ENCODE measurements around the gene DGKH.

DGKH gene

GRCh38 chr13:42048342-42048683 is at the start of gene DGKH:
TSS of gene DGKH (plus strand) at chr13:42048648. CDS start at chr13:42048774, 126 bp downstream.
- no peak for DNase-seq (ENCODE audit: low read depth in 2 of 3, low spot score in 1 of 3)

GRCh38 chr13:42000846-42001245 is 47.6 kb upstream of the DGKH start:
- DNase-seq (ENCODE audit: low read depth in 2 of 3, low spot score in 1 of 3), result no peak

- DNase-seq (ENCODE audit: low read depth in 2 of 3, low spot score in 1 of 3), result no peak
These were observed 46.9 kb upstream of the DGKH start for GRCh38 chr13:42001580-42001979.

- DNase-seq (ENCODE audit: low read depth in 2 of 3, low spot score in 1 of 3), result no peak
These were observed 46.4 kb upstream of the DGKH start for GRCh38 chr13:42002066-42002465.

GRCh38 chr13:42007844-42008243 is 40.6 kb upstream of the DGKH start:
- DNase-seq (ENCODE audit: low read depth in 2 of 3, low spot score in 1 of 3), result no peak

- DNase-seq (ENCODE audit: low read depth in 2 of 3, low spot score in 1 of 3), result no peak
These were observed 39.4 kb upstream of the DGKH start for GRCh38 chr13:42009057-42009456.

- no peak for DNase-seq (ENCODE audit: low read depth in 2 of 3, low spot score in 1 of 3)
These were observed 36.7 kb upstream of the DGKH start for GRCh38 chr13:42011601-42012350.

- DNase-seq (ENCODE audit: low read depth in 2 of 3, low spot score in 1 of 3), result no peak
These were observed 34.3 kb upstream of the DGKH start for GRCh38 chr13:42014119-42014518.

- DNase-seq (ENCODE audit: low read depth in 2 of 3, low spot score in 1 of 3), result no peak
These were observed 31.2 kb upstream of the DGKH start for GRCh38 chr13:42017264-42017663.

- DNase-seq (ENCODE audit: low read depth in 2 of 3, low spot score in 1 of 3), result no peak
These were observed 26.6 kb upstream of the DGKH start for GRCh38 chr13:42021851-42022250.

- DNase-seq (ENCODE audit: low read depth in 2 of 3, low spot score in 1 of 3), result no peak
These were observed 26.1 kb upstream of the DGKH start for GRCh38 chr13:42022336-42022735.

GRCh38 chr13:42022796-42023493 is 25.5 kb upstream of the DGKH start:
- DNase-seq (ENCODE audit: low read depth in 2 of 3, low spot score in 1 of 3), result no peak

GRCh38 chr13:42027286-42027685 is 21.2 kb upstream of the DGKH start:
- DNase-seq (ENCODE audit: low read depth in 2 of 3, low spot score in 1 of 3), result no peak

- DNase-seq (ENCODE audit: low read depth in 2 of 3, low spot score in 1 of 3), result no peak
These were observed 20.2 kb upstream of the DGKH start for GRCh38 chr13:42028113-42028799.

GRCh38 chr13:42035905-42036521 is 12.4 kb upstream of the DGKH start:
- DNase-seq (ENCODE audit: low read depth in 2 of 3, low spot score in 1 of 3), result no peak

- no peak for DNase-seq (ENCODE audit: low read depth in 2 of 3, low spot score in 1 of 3)
These were observed 11.7 kb upstream of the DGKH start for GRCh38 chr13:42036711-42037110.

GRCh38 chr13:42038661-42039456 is 9.6 kb upstream of the DGKH start:
- DNase-seq (ENCODE audit: low read depth in 2 of 3, low spot score in 1 of 3), result no peak

- DNase-seq (ENCODE audit: low read depth in 2 of 3, low spot score in 1 of 3), result no peak
These were observed 8.9 kb upstream of the DGKH start for GRCh38 chr13:42039457-42039945.

- peak; percentile 63 to 83 (median 71) for DNase-seq (ENCODE audit: low read depth in 2 of 3, low spot score in 1 of 3)
These were observed 8.3 kb upstream of the DGKH start for GRCh38 chr13:42039946-42040729.

- no peak for DNase-seq (ENCODE audit: low read depth in 2 of 3, low spot score in 1 of 3)
These were observed 7.8 kb upstream of the DGKH start for GRCh38 chr13:42040730-42041010.

Data from stimulated activated CD4-positive, alpha-beta T cell treated with anti-CD3 and anti-CD28 coated beads, Interleukin-12 subunit alpha, Interleukin-12 subunit beta, amount 100 ng/mL, for 48 hours (primary cell).